Measurements from ENCODE around the gene RABGAP1.
"Not testable (repeated sequence)": the region's sequence is repeated elsewhere in the genome, so short reads cannot be mapped to it uniquely, and the experiment has no call there.

The RABGAP1 gene

GRCh38 chr9:122940749-122941581, at the start of gene RABGAP1:
RABGAP1 (plus strand) TSS chr9:122941020; CDS start chr9:122957060, 16,040 bp downstream.
- DNase-seq, result peak; percentile 98

- DNase-seq, result no peak
Observed at GRCh38 chr9:122897969-122898368, 42.9 kb upstream of the RABGAP1 start.

GRCh38 chr9:122900791-122901190, 40.0 kb upstream of the RABGAP1 start:
- DNase-seq, result peak; percentile 37

- peak; percentile 29 for DNase-seq
Observed at GRCh38 chr9:122904466-122904822, 36.4 kb upstream of the RABGAP1 start.

- DNase-seq, result peak; percentile 99
Observed at GRCh38 chr9:122904823-122905710, 35.8 kb upstream of the RABGAP1 start, which contains the start of gene RC3H2. RC3H2 (minus strand) TSS chr9:122905359; CDS start chr9:122897509, 7,850 bp downstream.

DNA sequence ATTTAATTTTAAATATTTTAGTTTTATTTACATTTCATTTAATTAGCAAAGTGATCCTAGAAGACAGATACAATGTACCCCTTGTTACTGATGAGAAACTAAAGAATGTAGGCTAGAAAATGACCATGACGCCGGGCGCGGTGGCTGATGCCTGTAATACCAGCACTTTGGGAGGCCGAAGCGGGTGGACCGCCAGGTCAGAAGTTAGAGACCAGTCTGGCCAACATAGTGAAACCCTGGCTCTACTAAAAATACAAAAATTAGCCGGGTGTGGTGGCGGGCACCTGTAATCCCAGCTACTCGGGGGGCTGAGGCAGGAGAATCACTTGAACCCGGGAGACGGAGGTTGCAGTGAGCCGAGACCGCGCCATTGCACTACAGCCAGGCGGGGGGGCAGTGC, 34.7 kb upstream of the RABGAP1 start:
- DNase-seq, result not testable (repeated sequence)

- no peak for DNase-seq
Observed at GRCh38 chr9:122912671-122912963, 28.2 kb upstream of the RABGAP1 start.

DNA sequence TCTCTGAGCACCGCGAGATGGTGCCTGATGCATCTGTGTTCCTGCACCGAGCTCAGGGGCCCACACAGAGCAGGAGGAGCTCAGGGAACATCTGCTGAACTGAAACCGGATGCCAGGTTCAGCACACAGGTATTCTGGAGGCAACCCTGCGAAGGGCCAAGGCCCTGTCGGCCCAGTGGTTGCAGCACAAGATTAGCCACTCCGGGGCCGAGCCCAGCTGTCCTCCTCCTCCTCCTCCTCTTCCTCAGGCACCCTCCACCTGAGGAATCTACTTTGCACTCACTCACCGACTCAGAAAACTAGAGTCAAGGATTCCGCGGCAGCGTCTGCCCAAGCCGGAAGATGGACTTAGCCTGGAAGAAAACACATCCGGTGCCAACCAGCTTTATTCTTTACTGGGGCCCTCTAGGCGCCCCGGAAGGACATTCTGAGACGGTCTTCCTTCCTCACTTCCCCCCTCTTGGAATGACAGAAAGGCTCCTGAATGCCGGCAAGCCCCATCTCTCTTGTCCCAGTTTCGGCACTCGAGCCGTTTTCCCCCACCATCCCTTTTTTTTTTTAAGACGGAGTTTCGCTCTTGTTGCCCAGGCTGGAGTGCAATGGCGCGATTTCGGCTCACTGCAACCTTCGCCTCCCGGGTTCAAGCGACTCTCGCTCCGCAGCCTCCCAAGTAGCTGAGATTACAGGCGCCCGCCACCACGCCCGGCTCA, 27.7 kb upstream of the RABGAP1 start, which contains the start of gene ZBTB6:
Gene ZBTB6, minus strand, starts transcription at position 360 of the 710 bp plus-strand sequence. CDS start 1,251 bp downstream, outside the sequence.
- peak; percentile 78 for DNase-seq

DNA sequence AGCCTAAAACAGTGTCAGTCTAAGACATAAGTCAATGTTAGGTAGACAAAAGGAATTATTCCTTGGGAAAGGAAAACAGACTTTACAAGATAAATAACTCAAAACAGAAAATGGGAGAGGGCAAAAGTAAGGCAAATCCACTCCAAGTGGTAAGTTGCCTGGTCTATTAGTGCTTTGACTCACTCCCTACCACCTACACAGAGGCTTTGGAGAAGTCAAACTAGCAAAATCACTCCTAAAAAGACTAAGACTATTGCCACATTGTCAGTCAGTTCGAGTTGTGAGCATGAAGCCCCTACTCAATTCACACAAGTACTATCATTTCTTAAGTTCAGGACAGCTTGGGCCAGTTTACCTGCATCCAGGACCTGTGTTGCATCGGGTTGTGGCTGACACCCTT, 22.5 kb upstream of the RABGAP1 start:
- no peak for DNase-seq

DNA sequence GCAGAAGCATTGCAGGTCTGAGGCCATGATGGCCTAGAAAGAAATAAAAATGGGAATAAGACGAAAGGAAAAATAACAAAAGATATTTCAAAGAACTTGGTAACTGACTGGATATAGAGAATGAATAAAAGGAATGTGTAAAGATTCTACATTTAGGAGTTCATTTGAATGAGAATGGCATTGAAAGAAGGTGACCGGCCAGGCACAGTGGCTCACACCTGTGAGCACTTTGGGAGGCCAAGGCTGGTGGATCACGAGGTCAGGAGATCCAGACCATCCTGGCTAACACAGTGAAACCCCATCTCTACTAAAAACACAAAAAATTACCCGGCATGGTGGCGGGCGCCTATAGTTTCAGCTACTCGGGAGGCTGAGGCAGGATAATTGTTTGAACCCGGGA, 18.1 kb upstream of the RABGAP1 start:
- no peak for DNase-seq

DNA sequence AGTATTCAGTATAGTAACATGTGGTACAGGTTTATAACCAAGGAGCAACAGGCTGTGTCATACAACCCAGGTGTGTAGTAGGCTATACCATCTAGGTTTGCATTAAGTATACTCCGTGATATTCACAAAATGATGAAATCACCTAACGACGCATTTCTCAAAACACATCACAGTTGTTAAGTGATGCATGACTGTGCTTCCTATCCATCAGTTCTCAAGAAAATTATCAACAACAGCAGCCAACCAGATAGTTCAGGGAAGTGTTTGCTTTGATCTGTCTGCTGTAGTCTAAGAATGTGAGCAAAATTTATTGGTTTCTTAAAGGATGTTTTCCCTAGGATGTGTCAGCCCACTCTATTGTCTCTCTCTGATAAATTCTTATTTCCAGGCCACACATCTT, 16.9 kb upstream of the RABGAP1 start:
- no peak for DNase-seq

- no peak for DNase-seq
Observed at GRCh38 chr9:122929796-122930354, 10.9 kb upstream of the RABGAP1 start.

DNA sequence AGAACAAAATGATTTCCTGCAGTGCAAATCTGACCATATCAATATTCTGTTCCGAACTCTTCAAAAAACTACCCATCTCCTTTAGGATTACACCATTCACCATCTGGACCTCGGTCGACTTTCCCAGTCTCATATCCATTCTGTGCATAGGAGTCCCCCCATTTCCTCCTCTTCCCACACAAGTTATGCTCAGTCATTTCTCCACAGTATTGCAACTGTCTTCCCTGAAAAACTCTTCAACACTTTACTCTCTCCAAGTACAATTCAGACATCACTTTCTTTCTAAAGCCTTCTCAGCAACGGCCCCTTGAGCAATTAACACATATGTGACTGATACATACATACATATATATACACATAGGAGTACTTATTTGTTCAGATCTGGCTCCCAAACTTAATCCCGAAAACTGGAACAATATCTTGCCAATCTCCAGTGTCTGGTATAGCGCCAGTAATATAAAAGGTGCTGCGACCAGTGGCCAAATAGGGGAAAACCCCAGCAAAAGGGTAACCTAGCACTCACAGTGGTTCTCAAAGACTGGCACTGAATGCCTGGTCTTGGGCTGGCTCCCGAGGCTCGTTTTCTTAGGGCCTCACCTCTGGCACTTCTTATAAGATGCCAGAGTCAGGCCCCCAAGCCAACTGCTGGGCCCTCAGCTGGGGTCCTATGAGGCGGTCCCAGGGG, 10.1 kb upstream of the RABGAP1 start:
- DNase-seq, result no peak

DNA sequence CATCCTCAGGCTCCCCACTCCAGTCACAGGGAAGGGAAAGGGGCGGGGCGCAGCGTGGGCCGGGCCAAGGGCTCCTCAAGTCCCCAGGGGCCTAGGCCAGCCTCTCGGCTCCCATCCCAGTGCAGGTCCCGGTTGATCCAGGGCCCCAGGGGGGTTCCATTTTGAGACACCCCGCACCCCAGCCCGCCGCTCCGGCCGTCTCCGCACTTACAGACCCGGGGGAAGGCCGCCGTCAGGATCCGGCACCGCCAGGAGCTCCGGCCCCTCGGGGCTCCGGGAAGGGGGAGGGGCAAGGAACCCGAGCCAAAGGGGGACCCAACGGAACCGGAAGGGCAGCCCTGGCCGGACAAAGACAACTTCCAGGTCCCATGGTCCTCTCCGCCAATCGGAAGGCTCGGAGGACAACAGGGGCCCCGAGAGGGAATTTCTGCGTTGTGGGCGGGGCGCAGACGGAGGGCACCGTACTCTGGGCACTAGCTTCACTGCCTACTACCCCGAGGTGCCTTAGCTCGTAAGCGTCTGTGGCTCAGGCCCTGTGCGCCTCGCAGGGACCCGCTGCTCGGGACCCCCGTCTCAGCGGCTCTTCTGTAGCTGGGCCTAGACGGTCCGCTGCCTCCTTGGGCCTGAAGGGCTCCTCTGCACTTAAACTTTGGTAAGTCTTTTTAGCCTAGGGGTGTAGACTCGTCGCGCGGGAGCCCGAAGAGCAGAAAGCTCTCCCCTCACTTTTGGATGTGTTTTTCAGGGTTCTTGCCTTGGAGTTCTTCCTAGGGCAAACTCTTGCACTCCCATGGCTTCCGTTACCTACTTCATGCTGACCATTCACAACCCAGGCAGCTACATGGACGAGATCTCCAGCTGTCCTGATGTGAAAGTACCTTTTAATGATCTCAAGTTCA, 9.3 kb upstream of the RABGAP1 start, which contains the start of gene ZBTB26:
Gene ZBTB26, minus strand, starts transcription at position 287 of the 896 bp plus-strand sequence. CDS start 11,578 bp downstream, outside the sequence.
- peak; percentile 93 for DNase-seq

- no peak for DNase-seq
Observed at GRCh38 chr9:122936464-122936863, 4.4 kb upstream of the RABGAP1 start.

GRCh38 chr9:122936883-122937282, 3.9 kb upstream of the RABGAP1 start:
- DNase-seq, result no peak

GRCh38 chr9:122939601-122940000, 1.2 kb upstream of the RABGAP1 start:
- no peak for DNase-seq

GRCh38 chr9:122940454-122940748, 419 bp upstream of the RABGAP1 start:
- DNase-seq, result no peak

- DNase-seq, result no peak
Observed at GRCh38 chr9:122941582-122942234, 888 bp downstream of the RABGAP1 start.
